GM19324 (cell line): ENCODE data around the gene TBX6.
"Not testable (repeated sequence)": the region's sequence is repeated elsewhere in the genome, so short reads cannot be mapped to it uniquely, and the experiment has no call there.

Experiments
- ATAC-seq: cut with Tn5 transposase; IDR thresholded peaks from one replicate; pipeline ENCODE4 v1.9.1; 2021; ENCODE audit warnings: mild to moderate bottlenecking, moderate library complexity; ENCODE audit not compliant: unreplicated experiment, low FRiP score

The TBX6 gene

DNA sequence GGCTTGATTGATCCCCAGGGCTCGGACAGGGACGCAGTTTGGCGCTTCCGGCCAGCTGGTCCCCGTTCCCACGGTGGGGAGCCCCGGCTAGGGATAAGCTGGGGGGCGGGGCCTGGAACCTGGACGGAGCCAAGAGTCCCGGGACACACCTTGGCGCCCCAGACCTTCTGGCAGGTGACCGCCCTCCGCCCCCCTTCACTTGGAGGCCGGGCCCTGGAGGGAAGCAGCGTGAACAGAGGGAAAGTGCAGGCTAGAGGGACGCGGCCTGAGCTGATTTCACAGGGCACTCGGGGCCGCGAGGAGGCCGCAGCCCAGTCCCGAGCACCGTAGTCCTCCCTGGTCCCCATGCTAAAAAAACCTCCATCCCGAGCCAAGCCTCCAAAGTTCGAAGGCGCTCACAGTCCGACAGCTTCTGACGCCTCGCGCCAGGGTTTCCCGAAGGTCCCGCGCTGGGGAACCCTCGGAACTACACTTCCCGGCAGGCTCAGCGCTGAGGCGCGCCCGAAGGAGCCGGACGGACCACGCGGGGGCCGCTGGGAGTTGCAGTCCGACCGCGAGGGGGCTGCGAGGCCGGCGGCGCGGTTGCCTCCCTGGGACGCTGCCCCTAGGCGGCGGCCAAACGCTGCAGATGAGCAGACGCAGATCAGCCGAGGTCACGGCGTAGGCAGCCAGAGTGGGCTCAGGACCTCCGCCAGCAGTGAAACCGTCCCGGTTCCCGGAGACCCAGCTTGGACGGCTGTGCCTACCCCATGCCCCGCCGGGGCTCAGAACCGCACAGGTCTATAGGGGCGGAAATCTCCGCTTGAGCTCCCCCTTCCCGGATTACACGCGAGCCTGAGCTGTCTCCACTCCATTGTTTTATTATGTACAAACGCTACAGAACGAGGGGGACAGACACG lies at the start of gene TBX6:
TSS of gene TBX6 (minus strand) at position 451 of the 899 bp plus-strand sequence. CDS start 731 bp downstream, outside the sequence.
- peak; percentile 57 for ATAC-seq

DNA sequence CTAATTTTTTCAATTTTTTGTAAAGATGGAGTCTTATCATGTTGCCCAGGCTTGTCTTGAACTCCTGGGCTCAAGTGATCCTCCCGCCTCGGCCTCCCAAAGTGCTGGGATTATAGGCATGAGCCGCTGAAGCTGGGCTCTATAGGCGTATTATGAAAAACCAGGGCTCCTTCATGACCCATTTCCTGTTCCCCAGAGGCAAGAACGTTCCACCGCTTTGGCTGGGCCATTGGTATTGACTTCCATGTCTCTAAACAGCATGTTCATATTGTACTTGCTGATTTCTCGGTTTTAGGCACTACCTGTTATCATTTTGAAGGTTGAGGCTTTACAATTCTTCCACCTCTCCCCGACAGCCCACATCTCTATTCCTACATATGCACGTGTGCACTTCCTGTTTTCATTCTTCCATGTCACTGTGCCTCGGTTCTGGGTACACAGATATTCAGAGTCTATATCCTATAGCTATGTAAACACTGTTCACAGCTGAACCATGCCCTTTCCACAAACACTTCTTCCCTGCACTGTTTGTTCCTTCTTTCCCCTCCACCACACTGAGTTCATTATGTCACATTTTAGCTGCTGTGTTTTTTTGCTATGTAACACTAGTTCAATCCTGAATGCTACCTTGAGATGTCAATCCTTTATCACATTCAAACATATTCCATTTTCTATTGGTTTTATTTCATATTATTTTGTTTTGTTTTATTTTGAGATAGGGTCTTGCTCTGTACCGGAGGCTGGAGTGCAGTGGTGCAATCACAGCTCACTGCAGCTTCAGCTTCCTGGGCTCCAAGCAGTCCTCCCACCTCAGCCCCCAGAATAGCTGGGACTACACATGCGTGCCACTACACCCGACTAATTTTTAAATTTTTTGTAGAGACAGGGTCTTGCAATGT lies 48.1 kb upstream of the TBX6 start:
- ATAC-seq = no peak

GRCh38 chr16:30137897-30138296 lies 46.2 kb upstream of the TBX6 start:
- ATAC-seq = no peak

DNA sequence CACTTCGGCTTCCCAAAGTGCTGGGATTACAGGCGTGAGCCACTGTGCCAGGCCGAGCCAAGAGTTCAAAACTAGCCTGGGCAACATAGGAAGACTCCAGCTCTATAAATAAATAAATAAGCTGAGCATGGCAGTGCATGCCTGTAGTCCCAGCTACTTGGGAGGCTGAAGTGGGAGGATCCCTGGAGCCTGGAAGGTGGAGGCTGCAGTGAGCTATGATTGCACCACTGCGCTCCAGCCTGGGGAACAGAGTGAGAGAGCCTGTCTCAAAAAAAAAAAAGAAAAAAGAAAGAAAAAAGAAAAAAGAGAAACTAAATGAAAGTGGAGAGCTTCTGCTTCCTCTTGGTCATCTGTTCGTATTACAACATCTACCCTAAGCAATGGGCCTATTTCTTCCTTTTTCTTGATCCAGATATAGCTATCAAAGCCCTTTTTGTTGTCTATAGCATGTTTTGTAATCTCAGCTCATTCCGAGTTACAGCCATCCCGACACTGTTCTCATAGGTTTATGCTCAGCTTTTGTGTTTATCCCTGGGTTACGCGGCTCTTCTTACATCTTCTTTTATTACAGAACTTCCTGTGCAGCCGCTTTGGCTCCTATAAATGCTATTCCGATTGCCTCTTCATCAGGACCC lies 45.4 kb upstream of the TBX6 start:
- no peak for ATAC-seq

GRCh38 chr16:30132591-30132990 lies 40.9 kb upstream of the TBX6 start:
- ATAC-seq = no peak

DNA sequence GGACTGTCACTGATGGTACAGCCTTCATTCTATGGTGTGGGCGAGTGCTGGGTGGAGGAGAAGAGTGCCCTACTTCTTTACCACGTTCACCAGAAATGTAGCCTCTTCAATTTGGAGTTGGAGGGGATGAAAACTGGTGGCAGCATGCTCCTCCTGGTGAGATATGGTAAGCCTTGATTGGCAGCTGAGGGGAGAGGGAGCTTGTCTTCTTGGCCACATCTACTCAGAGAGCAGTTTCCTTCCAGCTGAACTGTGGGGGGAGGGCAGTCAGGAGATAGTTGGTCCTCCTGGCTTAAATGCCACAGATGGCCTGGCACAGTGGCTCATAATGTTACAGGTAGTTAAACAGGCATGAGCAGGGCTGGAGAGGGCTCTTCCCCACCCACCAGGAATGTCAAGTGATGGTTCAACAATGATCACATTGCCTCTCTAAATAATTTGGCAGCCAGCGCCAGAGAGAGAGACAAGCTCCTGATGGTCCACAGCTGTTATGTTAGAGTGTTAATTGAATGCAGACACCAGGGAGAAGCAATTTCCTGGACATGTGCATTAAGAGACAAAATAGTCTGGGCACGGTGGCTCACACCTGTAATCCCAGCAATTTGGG lies 40.2 kb upstream of the TBX6 start:
- no peak for ATAC-seq

- no peak for ATAC-seq
Observed at GRCh38 chr16:30127993-30128392, 36.3 kb upstream of the TBX6 start.

DNA sequence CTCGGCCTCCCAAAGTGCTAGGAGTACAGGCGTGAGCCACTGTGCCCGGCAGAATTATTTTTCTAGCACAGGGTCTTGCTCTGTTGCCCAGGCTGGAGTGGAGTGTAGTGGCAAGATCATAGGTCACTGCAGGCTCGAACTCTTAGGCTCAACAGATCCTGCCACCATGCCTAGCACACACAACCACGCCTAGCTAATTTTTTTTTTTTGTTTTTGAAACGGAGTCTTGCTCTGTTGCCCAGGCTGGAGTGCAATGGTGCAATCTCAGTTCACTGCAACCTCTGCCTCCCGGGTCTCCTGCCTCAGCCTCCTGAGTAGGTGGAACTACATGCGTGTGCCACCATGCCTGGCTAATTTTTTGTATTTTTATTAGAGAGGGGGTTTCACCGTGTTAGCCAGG lies 34.0 kb upstream of the TBX6 start:
- not testable (repeated sequence) for ATAC-seq

GRCh38 chr16:30124985-30125379 lies 33.3 kb upstream of the TBX6 start:
- ATAC-seq = no peak

DNA sequence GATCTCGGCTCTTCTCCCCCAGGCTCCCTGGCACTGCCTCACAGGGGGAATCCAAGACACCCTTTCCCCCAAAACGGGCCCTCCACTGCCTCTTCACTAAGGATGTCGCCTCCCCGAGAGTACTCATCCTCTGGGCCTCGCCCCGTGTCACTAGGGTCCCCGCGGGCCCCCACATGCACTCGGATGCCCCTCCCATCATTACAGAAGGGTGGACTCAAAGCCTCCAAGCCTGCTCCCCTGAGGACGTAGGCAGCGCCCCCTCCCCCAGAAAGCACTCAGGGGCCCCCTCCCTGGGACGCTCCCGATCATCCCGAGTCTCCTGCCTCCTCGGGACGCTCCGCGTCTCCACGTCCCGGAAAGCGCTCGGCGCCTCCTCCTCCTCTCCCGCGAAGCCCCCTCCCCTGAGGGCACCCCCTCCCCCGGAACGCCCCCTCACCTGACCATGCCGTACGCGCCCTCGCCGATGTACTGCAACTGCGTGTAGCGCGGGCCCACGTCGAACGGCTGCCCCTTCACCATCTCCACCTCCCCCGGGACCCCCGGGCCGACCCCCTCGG lies 31.0 kb upstream of the TBX6 start:
- no peak for ATAC-seq

DNA sequence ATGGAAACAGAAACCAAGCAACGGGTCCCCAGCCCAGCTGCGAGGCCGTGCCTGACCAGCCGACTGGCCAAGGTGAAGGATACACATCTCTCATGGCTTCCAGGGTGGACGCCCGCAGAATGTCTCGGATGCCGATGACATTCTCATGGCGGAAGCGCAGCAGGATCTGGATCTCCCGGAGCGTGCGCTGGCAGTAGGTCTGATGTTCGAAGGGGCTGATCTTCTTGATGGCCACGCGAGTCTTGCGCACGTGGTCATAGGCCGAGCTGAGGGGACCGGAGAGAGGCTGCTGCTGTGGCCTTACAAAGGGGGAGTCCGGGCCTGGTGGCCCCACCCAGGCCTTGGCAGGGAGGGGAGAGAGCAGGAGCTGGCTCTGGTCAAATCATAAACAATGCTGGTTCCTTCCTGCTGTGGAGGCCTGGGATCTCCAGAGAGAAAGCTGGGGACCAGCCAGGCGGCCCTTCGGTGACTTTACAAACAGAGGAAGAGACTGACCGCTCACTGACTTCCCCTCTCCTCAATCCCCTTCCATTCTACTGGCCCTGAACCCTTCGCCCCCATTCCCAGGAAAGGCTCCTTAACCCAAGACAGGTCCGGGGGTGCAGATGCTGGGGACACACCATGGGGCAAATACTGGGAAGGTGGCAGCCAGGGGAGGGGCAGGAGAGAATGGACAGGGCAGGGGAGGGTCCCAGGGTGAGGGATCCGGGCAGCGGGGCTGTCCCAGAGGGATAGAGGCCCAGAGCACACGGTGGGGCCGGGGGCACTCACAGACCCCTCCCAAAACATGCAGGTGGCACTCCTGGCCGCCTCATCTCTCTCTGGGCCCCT lies 30.2 kb upstream of the TBX6 start:
- ATAC-seq = no peak

DNA sequence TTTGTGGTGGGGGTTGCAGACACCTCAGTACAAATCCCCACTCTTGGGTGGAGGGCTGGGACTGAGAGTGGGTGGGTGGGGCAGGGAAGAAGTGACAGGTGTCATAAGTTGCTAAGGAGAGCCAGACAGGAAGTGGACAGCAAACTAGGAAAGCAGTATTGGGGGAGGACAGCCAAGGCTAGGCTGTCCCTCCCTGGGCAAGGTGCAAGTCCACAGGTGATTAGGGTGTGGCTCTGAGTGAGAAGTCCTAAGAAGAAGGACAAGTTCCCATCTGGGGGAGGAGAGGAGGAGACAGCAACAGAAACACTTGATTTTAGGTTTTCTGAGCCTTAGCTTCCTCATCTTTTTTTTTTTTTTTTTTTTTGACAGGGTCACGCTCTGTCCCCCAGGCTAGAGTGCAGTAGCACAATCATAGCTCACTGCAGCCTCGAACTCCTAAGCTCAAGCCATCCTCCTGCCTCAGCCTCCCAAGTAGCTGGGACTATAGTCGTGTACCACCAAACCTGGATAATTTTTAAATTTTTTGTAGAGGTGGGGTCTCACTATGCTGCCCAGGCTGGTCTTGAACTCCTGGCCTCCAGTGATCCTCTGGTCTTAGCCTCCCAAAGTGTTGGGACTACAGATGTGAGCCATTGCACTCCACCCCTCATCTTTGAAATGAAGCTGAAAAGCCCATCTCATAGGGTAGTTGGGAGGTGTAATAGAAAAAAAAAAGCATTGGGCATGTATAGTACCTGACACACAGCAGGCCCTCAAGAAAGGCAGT lies 28.8 kb upstream of the TBX6 start:
- no peak for ATAC-seq

- ATAC-seq = no peak
Observed at GRCh38 chr16:30119428-30119827, 27.7 kb upstream of the TBX6 start.

DNA sequence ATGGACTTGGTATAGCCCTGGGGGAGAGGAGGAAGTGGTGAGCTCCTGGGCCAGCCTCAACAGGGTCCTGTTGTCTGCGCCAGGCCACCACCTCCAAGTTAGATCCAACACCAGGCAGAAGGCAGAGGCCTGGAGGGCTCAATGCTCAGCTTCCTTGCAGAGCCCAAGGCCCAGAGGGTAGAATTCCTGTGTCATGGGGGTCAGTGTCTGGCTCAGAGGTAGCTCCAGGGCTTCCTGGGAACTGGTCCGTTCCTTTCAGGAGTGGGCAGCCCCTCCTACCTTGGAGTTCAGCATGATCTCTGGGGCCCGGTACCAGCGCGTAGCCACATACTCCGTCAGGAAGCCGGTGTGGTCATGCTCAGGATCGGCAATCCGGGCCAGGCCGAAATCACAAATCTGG lies 26.0 kb upstream of the TBX6 start:
- no peak for ATAC-seq

GRCh38 chr16:30116291-30117207 lies 24.8 kb upstream of the TBX6 start:
- no peak for ATAC-seq

- no peak for ATAC-seq
Observed at GRCh38 chr16:30115238-30115637, 23.5 kb upstream of the TBX6 start.

GRCh38 chr16:30114833-30115232 lies 23.1 kb upstream of the TBX6 start:
- ATAC-seq = not testable (repeated sequence)

DNA sequence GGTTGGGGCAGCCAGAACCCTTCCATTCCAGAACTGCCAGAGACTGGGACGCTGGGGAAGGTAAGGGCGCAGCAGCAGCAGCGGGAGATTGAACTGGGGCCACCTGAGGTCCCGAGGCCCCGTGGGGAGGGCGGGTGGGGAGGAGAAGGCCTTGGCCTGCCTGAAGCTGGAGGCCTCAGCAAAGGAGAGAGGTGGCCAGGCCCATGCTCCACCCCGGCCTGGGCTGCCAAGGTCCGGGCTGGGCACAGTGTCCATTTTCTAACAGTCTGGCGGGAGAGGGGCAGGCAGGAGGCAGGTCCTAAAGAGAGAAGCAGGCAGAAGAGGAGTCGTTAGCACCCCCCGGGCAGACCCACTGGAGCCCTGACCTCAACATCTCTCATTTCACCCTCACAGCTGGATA lies 22.7 kb upstream of the TBX6 start:
- no peak for ATAC-seq
